Ovary (tissue), 9 donors: ENCODE results near the gene CHN2. TPM values are rescaled to one million over a fixed set of nuclear protein-coding genes. Genes with fewer than 3 reads are reported as not detected.

Experiments
- DNase-seq, 5 donors: peaks; one replicate each; pipeline ENCODE4 v3.0.0-alpha.2; 2019 to 2020
- H3K27ac ChIP-seq, 2 donors: fragments of 200-600 bp; one replicate each; pipeline versions ENCODE4 v1.5.1 to v1.8.0; 2019 to 2022
- H3K27me3 ChIP-seq: fragments of 200-600 bp; one replicate; pipeline ENCODE4 v1.8.0; 2022
- H3K36me3 ChIP-seq: fragments of 200-600 bp; sonication (generic); one replicate; pipeline ENCODE4 v1.5.1; 2019
- H3K4me1 ChIP-seq: one replicate; pipeline ENCODE4 v1.8.1; 2013; ENCODE audit warnings: mild to moderate bottlenecking, moderate library complexity; ENCODE audit not compliant: insufficient read depth
- H3K4me3 ChIP-seq: fragments of 200-600 bp; sonication (generic); one replicate; pipeline ENCODE4 v1.5.1; 2017
- H3K9me3 ChIP-seq, 2 donors: fragments of 200-600 bp in 1 of 2; sonication (generic) in 1 of 2; one replicate each; pipeline versions ENCODE4 v1.5.1 to v1.8.1; 2013 to 2019; ENCODE audit warnings: mild to moderate bottlenecking in 1 of 2, moderate library complexity in 1 of 2
- CTCF ChIP-seq, 3 donors: fragments of 450-650 bp in 2 of 3; fragments of 200-600 bp in 1 of 3; IDR thresholded peaks; one replicate each; pipeline versions ENCODE4 v1.5.1 to v1.8.0; 2016 to 2022; ENCODE audit warnings: antibody characterized with exemption in 3 of 3, mild to moderate bottlenecking in 1 of 3
- EP300 ChIP-seq: sonication (generic); formaldehyde crosslinking; IDR thresholded peaks from one replicate; pipeline ENCODE4 v1.6.1; 2017; ENCODE audit warnings: antibody characterized with exemption
- POLR2A ChIP-seq: fragments of 450-650 bp; IDR thresholded peaks from one replicate; pipeline ENCODE4 v1.6.1; 2017; ENCODE audit warnings: antibody characterized with exemption, mild to moderate bottlenecking, moderate library complexity
- WGBS, 3 donors: extraction: QIAGEN DNeasy Blood & Tissue Kit in 1 of 3; methylation state at CpG; one replicate each; pipeline versions ENCODE4 v1.1.5 to v1.1.7; 2013 to 2017; 5-methylcytosine and 5-hydroxymethylcytosine counted together
- intact Hi-C, 4 donors: fragments of 100-400 bp; cut with DNase I; formaldehyde crosslinking; loops; one replicate each; pipeline versions ENCODE4 v1.11.0 to v1.15.1; 2022 to 2023
- polyA plus RNA-seq, 2 donors: library from polyadenylated mRNA; stranded (reverse); fragments of 200-250 nt in 1 of 2; fragments of 350-450 nt in 1 of 2; fragmentation: Illumina TruSeq in 1 of 2; extraction: RNeasy Lipid Tissue Mini Kit (QIAGEN cat#74804) in 1 of 2; gene quantifications; one replicate each; pipeline ENCODE4 v1.2.3, GENCODE V29; 2013 to 2014
- total RNA-seq, 7 donors: library from RNA; depleted of rRNA in 2 of 7; stranded (reverse); fragments of >200 nt in 2 of 7; fragmentation: NEBNext Ultra II Directional in 3 of 7; extraction: Animal tissue kit (Norgen Biotek cat#: 25700) in 3 of 7; gene quantifications; one replicate each; pipeline versions ENCODE4 v1.1.0 to v1.2.4, GENCODE V29; 2016 to 2023
- donor health status: DM: no; HTN: no; CAD: no; lungs with moderate emphysema.
- donor health status: DM: no; HTN: no; CAD: no.
- donor health status: Bipolar disorder and iron deficiency.
- donor health status: DM: yes; HTN: yes; CAD: no.
- donor health status: DM: no; HTN: no; CAD: no.
- donor health status: DM: yes; HTN: yes; CAD: no.

Gene CHN2
- total and polyA plus RNA-seq, 9 donors, result 17.9 to 32.6 (median 22.3) TPM

- no peak overlapping the region for H3K27ac ChIP-seq
- no peak overlapping the region for H3K4me3 ChIP-seq
- intact Hi-C loops, result no loop called here
Measured at GRCh38 chr7:29254591-29254990, 60.0 kb downstream of the CHN2 start.

GRCh38 chr7:29255199-29255878, 60.8 kb downstream of the CHN2 start:
- Histone ChIP-seq H3K27ac (no peak overlapping the region), H3K4me1 (peaks cover 1% of the 10 kb centered on the region), H3K9me3 (no peaks in the 10 kb centered on the region), H3K4me3 (no peak overlapping the region), H3K27me3 (no peaks in the 10 kb centered on the region), H3K36me3 (no peaks in the 10 kb centered on the region)
- intact Hi-C loops, result no loop called here
- TF ChIP-seq POLR2A (no peak), CTCF (IDR thresholded peaks at IDR 0.05) (no peak)
- no peak for DNase-seq
- WGBS, 3 donors, result 76 to 85% (median 78%) methylated on average over 6 of the region's 6 CpGs

More at GRCh38 chr7:29254591-29254990, 60.0 kb downstream of the CHN2 start:
- 92 to 93% (median 92%) methylated on average over 6 of the region's 6 CpGs for WGBS, 3 donors
- no peaks in the 10 kb centered on the region for H3K9me3 ChIP-seq
- H3K36me3 ChIP-seq, result no peaks in the 10 kb centered on the region
- no peak for DNase-seq
- H3K4me1 ChIP-seq, result peaks cover 1% of the 10 kb centered on the region
- H3K27me3 ChIP-seq, result no peaks in the 10 kb centered on the region
- TF ChIP-seq EP300 (no peak), POLR2A (no peak), CTCF (IDR thresholded peaks at IDR 0.05) (no peak)

- intact Hi-C loops, result no loop called here
- no peak overlapping the region for H3K4me3 ChIP-seq
- WGBS, 3 donors, result 17 to 27% (median 19%) methylated on average over 5 of the region's 5 CpGs
- H3K4me1 ChIP-seq, result peaks cover 1% of the 10 kb centered on the region
- no peaks in the 10 kb centered on the region for H3K9me3 ChIP-seq
- DNase-seq, result no peak
- TF ChIP-seq EP300 (no peak), POLR2A (no peak), CTCF (IDR thresholded peaks at IDR 0.05) (no peak)
- no peaks in the 10 kb centered on the region for H3K36me3 ChIP-seq
- H3K27me3 ChIP-seq, result no peaks in the 10 kb centered on the region
- H3K27ac ChIP-seq, result no peak overlapping the region
Measured at GRCh38 chr7:29255906-29256692, 61.5 kb downstream of the CHN2 start.

GRCh38 chr7:29256693-29257002, 62.1 kb downstream of the CHN2 start:
- H3K27ac ChIP-seq, result no peak overlapping the region
- H3K9me3 ChIP-seq, result no peaks in the 10 kb centered on the region
- peaks cover 1% of the 10 kb centered on the region for H3K4me1 ChIP-seq
- H3K27me3 ChIP-seq, result no peaks in the 10 kb centered on the region
- 94 to 95% (median 95%) methylated on average over 5 of the region's 5 CpGs for WGBS, 3 donors
- no peak for TF ChIP-seq POLR2A
- no peak for TF ChIP-seq CTCF (IDR thresholded peaks at IDR 0.05)
- no peak for TF ChIP-seq EP300
- H3K36me3 ChIP-seq, result no peaks in the 10 kb centered on the region
- intact Hi-C loops, result no loop called here
- H3K4me3 ChIP-seq, result no peak overlapping the region
- DNase-seq, result no peak
